Measurements from ENCODE around the gene PIAS1. TPM values are rescaled to one million over a fixed set of nuclear protein-coding genes. Genes with fewer than 3 reads are reported as not detected.

Gene PIAS1
- total and polyA plus RNA-seq, 2 donors (not counting 1 experiment from before 2014, with no cell fraction given) = 28.8 to 87.3 TPM

GRCh38 chr15:68183616-68184315 lies 129.7 kb downstream of the PIAS1 start:
- Histone ChIP-seq H4K20me1 (ENCODE audit: control insufficient read depth, insufficient read depth, low read length, poor library complexity, severe bottlenecking) (peaks cover 5% of the 10 kb centered on the region), H3K79me2 (ENCODE audit: control insufficient read depth, insufficient read depth, low read length) (no peaks in the 10 kb centered on the region), H2AFZ (ENCODE audit: insufficient read depth, low read depth, low read length, poor library complexity, severe bottlenecking) (no peak overlapping the region), H3K4me3 (ENCODE audit: control extremely low read depth in 1 of 5, extremely low read depth in 1 of 5, insufficient read depth in 1 of 5, low read depth in 2 of 5, low read length in 4 of 5) (no peak overlapping the region), H3K27me3 (replicated peaks in 1 of 4; ENCODE audit: control extremely low read depth in 1 of 4, control insufficient read depth in 3 of 4, insufficient read depth in 4 of 4, low read length in 3 of 4) (no peaks in the 10 kb centered on the region), H3K27ac (ENCODE audit: low read length in 2 of 2) (no peak overlapping the region), H3K4me2 (replicated peaks; ENCODE audit: low read depth, low read length, poor library complexity, severe bottlenecking) (no peak overlapping the region), H3K9me3 (ENCODE audit: control extremely low read depth in 1 of 3, control insufficient read depth in 2 of 3, insufficient read depth in 1 of 3, low read length in 2 of 3) (no peaks in the 10 kb centered on the region), H3K4me1 (ENCODE audit: control insufficient read depth in 2 of 2, insufficient read depth in 2 of 2, low read length in 2 of 2) (no peaks in the 10 kb centered on the region), H3K36me3 (replicated peaks in 1 of 2; ENCODE audit: control extremely low read depth in 1 of 2, control insufficient read depth in 1 of 2, extremely low read depth in 1 of 2, insufficient read depth in 2 of 2, low read length in 1 of 2) (peaks cover 15 to 74% of the 10 kb centered on the region in 2 experiments), H3K9ac (ENCODE audit: low read length) (no peak overlapping the region)
- H3K27ac Mint-ChIP-seq = no peak overlapping the region
- H3K9me3 Mint-ChIP-seq (ENCODE audit: insufficient read depth) = no peaks in the 10 kb centered on the region
- POLR2A ChIA-PET = no interaction called here
- DNase-seq (no peak), ATAC-seq (ENCODE audit: low read depth) (no peak)
- intact Hi-C loops (cut with micrococcal nuclease) = no loop called here
- no peaks in the 10 kb centered on the region for H3K27me3 Mint-ChIP-seq
- H3K4me1 Mint-ChIP-seq = peaks cover 6% of the 10 kb centered on the region
- CTCF ChIA-PET = interaction anchor here (1.8 kb wide), 1 partner anchor 29 kb away, joined by 4 read pairs; no protein-coding TSS in a partner anchor
- TF ChIP-seq EZH2 (IDR thresholded peaks at IDR 0.05; ENCODE audit: borderline replicate concordance, insufficient read depth, low read depth, low read length, poor library complexity, severe bottlenecking) = no peak
- TF ChIP-seq, protein P1, sequence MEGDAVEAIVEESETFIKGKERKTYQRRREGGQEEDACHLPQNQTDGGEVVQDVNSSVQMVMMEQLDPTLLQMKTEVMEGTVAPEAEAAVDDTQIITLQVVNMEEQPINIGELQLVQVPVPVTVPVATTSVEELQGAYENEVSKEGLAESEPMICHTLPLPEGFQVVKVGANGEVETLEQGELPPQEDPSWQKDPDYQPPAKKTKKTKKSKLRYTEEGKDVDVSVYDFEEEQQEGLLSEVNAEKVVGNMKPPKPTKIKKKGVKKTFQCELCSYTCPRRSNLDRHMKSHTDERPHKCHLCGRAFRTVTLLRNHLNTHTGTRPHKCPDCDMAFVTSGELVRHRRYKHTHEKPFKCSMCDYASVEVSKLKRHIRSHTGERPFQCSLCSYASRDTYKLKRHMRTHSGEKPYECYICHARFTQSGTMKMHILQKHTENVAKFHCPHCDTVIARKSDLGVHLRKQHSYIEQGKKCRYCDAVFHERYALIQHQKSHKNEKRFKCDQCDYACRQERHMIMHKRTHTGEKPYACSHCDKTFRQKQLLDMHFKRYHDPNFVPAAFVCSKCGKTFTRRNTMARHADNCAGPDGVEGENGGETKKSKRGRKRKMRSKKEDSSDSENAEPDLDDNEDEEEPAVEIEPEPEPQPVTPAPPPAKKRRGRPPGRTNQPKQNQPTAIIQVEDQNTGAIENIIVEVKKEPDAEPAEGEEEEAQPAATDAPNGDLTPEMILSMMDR (IDR thresholded peaks at IDR 0.05) = no peak
- H3K4me3 Mint-ChIP-seq = no peak overlapping the region
- no CpG with 5 or more reads among the region's 5 CpGs for WGBS (ENCODE audit: insufficient coverage)
